Measurements from ENCODE around the gene TBC1D20.
A peak's percentile ranks its signal among the peaks of the same experiment; 100 is the strongest.
"Not testable (repeated sequence)": the region's sequence is repeated elsewhere in the genome, so short reads cannot be mapped to it uniquely, and the experiment has no call there.

Gene TBC1D20

DNA sequence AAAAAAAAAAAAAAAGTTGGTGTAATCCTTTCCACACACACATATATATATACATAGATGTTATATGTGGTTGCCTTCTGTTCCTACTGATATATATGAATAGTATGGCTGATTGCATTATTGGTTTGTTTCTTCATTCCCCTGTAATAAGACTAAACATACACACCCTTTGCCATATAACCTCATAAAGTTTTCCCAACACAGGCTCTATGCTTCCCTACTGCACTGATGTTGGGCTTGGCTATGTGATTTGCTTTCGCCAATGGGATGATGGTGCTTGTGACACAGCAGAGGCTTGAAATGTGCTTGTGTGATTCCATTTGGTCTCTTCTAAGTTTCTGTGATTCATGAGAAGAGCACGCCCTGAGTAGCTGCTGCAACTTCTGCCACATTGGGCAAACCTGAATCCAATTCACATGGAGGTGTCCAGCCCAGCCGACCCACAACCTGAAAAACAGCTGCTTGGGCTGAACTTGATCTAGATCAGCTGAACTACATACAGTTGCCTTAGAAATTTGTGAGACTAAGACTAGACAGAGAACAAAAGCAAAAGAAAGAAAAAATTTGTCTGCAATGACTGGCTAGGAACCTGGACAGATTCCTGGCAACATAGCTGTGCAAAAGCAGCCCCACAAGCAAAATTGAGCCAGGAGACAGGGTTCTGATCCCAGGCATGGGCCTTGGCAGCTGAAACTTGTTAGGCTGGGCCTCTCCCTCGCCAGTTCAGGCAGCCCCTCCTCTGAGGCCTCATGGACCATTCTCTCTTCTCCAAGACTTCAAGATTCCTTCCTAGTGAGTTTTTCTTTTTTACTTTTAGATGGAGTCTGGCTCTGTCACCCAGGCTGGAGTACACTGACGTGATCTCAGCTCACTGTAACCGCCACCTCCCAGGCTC is 13.4 kb upstream of the TBC1D20 start:
- DNase-seq, result no peak

DNA sequence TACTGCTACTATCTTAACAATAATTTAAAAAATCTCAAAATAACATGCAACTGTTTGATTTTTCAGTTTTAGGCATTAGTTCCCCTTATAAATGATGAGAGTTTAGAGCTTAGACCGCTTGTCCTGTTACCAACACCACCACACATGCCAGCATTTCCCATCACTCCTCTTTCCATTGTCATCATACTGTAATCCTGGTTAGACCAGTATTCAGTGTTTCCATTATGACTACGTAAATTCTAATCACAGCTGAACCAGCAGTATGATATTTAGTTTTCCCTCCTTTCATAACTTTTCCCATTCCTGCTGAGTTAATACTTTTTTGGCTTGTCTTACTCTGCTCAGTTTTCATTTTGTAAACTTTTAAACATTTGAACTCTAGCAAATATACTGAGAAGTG is 12.2 kb upstream of the TBC1D20 start:
- no peak for DNase-seq

DNA sequence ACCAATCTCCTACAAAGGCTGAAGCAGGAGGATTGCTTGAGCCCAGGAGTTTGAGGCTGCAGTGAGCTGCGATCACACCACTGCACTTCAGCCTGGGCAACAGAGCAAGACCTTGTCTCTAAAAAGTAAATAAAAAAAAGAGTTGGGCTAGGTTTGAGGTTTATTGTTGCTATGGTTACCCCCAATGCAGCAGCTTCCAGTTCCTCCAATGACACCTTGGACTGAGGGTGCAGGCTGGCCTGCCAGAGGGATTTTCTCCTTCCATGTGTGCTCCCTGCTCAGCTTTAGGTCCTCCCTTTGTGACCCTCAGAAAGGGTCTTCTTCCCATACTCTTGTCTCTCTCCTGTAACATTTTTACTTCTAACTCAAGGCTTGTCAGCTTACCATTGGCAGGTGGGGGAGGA is 10.6 kb upstream of the TBC1D20 start:
- no peak for DNase-seq

- no peak for DNase-seq
These were observed 10.0 kb upstream of the TBC1D20 start for GRCh38 chr20:472137-472846.

- no peak for DNase-seq
These were observed 7.6 kb upstream of the TBC1D20 start for GRCh38 chr20:469746-470490.

DNA sequence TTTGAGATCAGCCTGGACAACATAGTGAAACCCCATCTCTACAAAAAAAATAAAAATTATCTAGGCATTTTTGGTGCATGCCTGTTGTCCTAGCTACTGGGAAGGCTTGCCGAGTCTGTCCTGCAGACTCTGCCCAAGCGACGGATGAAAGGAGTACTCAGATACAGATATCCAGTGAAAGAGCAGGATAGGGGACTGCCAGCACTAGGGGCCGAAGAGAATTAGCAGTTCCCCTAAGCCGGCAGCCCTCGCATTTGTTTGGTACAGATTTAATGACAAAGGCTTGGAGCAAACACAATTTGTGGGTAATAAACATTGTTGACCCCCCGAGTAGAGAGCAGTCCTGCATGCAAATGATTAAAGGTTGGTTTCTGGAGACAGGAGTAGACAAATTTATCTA is 5.4 kb upstream of the TBC1D20 start:
- DNase-seq, result no peak

GRCh38 chr20:461254-462198 is 807 bp downstream of the TBC1D20 start:
- peak; percentile 31 for DNase-seq

- DNase-seq, result no peak
These were observed 1.6 kb downstream of the TBC1D20 start for GRCh38 chr20:460707-461106.

DNA sequence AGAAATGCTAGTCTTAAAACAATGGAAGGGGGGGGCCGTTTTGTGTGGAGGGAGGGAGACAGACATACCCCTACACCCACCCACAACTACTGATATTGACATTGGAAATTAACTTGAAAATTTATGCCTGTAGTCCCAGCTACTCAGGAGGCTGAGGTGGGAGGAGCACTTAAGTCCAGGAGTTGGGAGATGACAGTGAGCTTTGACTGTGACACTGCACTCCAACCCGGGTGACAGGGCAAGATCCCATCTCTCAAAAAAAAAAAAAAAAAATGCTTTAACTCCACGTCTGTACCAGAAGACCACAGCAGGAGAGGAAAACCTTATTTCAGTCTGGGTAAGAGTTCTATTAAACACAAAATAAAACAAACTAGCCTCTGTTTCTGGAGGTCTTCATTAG is 2.2 kb downstream of the TBC1D20 start:
- DNase-seq, result no peak

GRCh38 chr20:458776-459175 is 3.6 kb downstream of the TBC1D20 start:
- no peak for DNase-seq

DNA sequence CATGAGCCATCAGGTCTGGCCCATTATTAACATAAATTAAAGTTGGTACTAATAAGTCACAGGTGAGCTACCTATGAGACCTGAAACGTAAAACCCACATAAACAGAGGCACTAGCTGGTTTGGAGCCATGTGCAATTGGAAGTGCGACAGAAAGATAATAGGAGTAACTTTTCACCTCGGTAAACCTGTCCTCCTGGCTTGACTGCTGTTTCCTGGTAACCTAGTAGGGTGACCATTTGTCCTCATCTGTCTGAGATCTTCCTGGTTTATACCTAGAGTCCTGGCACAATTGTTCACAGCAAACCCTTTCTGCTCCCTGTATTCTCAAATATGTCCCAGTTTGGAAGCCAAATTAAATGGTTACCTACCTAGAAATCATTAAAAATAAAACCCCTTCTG is 7.4 kb downstream of the TBC1D20 start:
- no peak for DNase-seq

- DNase-seq, result not testable (repeated sequence)
These were observed 10.3 kb downstream of the TBC1D20 start for GRCh38 chr20:452021-452420.

- DNase-seq, result no peak
These were observed 16.6 kb downstream of the TBC1D20 start for GRCh38 chr20:445514-446336.

GRCh38 chr20:444862-445426 is 17.4 kb downstream of the TBC1D20 start:
- DNase-seq, result no peak

GRCh38 chr20:444117-444516 is 18.2 kb downstream of the TBC1D20 start:
- no peak for DNase-seq

- no peak for DNase-seq
These were observed 19.0 kb downstream of the TBC1D20 start for GRCh38 chr20:443223-443775.

DNA sequence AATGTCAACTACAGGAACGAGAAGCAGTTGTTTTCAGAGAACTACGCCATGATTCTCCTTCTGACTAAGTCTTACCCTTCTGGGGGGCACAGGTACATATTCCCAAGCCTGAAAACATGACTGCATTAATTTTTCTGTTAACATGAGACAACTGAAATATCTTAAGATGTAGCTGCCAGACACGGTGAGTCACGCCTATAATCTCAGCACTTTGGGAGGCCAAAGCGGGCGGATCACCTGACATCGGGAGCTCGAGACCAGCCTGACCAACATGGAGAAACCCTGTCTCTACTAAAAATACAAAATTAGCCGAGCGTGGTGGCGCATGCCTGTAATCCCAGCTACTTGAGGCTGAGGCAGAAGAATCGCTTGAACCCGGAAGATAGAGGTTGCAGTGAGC is 21.7 kb downstream of the TBC1D20 start:
- no peak for DNase-seq

DNA sequence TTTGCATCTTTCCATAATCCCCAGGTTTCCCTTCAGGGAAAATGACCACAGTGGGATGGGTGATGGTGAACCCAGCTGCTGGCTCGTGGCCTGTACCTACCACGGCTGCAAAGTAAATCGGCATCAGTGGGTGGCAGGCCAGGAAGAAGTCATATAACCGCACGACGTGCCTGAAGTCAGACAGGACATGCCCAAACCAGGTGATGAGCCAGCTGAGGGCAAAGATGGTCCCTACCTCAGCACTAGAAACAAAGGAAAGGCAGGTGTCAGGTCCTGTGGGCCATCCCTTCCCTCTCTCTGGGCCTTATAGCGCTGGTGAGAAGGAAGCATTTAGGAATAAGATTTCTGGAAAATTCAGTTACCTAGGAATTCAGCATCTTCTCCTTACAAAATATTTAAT is 22.2 kb downstream of the TBC1D20 start:
- no peak for DNase-seq

DNA sequence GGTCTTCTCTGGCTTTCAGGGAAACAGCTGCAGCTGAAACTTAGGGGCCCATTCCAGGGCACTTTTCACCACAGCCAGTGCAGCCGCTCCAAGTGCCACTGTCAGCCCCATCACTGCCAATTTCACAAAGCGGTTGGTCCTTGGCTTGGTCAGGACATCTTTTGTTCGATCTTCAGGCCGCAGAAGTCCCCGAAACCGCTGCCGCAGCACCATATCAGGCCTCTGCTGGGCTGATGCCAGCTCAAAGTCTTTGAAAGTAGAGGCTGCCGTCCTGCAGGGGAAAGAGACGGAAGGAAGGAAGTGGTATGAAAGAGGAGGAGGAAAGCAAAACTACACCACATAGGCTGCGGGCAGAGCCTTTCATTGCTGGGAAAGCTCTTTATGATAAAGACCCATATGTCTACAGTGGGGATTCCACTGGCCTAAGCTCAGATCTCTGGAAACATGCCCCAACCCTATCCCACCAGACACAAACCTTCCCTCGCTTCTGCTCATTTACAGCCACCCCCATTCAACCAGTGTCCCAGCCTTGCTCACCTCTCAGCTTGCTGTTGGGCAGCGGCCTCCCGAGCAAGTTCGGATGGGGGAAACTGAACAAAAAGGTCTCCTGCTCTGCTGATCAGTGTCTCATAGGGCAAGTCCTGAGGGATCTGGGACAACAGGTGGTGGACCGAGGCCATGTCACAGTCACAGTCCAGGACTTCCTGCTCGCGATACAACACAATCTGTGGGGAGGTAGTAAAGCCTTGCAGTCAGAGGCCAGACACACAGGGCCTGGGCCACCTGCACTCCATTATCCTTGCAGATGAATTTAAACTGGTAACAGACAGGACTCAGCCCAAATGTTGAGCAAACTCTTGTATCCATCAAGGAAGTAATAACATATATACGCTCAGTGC is 23.5 kb downstream of the TBC1D20 start:
- no peak for DNase-seq
